Esophagus squamous epithelium (tissue), 5 donors: ENCODE results near the gene ADCY5. TPM values are rescaled to one million over a fixed set of nuclear protein-coding genes. Genes with fewer than 3 reads are reported as not detected.

Experiments
- DNase-seq: peaks from one replicate; lab custom pipeline; 2025; lab: John Stamatoyannopoulos, UW
- H3K27ac ChIP-seq, 4 donors: fragments of 200-600 bp; sonication (generic); one replicate each; pipeline ENCODE4 v1.5.1; 2016 to 2019; ENCODE audit warnings: mild to moderate bottlenecking in 1 of 4
- H3K27me3 ChIP-seq, 4 donors: fragments of 200-600 bp; sonication (generic); 1 replicate in 3 of 4; 2 replicates in 1 of 4; pipeline versions ENCODE4 v1.5.1 to v1.6.0; 2017 to 2021; ENCODE audit warnings: antibody characterized with exemption in 1 of 4
- H3K36me3 ChIP-seq, 3 donors: fragments of 200-600 bp; sonication (generic); one replicate each; pipeline ENCODE4 v1.5.1; 2016 to 2019
- H3K4me1 ChIP-seq, 3 donors: fragments of 200-600 bp; sonication (generic); one replicate each; pipeline ENCODE4 v1.5.1; 2017 to 2019
- H3K4me3 ChIP-seq, 4 donors: fragments of 200-600 bp; sonication (generic); 1 replicate in 3 of 4; 2 replicates in 1 of 4; pipeline ENCODE4 v1.5.1; 2016 to 2019; ENCODE audit warnings: mild to moderate bottlenecking in 2 of 4, moderate library complexity in 1 of 4
- H3K9me3 ChIP-seq, 3 donors: fragments of 200-600 bp; sonication (generic); one replicate each; pipeline ENCODE4 v1.5.1; 2016 to 2019
- CTCF ChIP-seq, 6 experiments: fragments of 450-650 bp in 4 of 6; fragments of 200-600 bp in 2 of 6; sonication (generic) in 2 of 6; IDR thresholded peaks; one replicate each; pipeline ENCODE4 v1.5.1; 2016 to 2019; ENCODE audit warnings: antibody characterized with exemption in 6 of 6, mild to moderate bottlenecking in 4 of 6, moderate library complexity in 4 of 6
- POLR2A ChIP-seq, 4 donors: fragments of 450-650 bp; IDR thresholded peaks; one replicate each; pipeline ENCODE4 v1.6.1; 2017; ENCODE audit warnings: antibody characterized with exemption in 4 of 4, mild to moderate bottlenecking in 4 of 4, moderate library complexity in 3 of 4
- WGBS, 2 donors: methylation state at CpG; one replicate each; pipeline ENCODE4 v1.1.5; 2018; 5-methylcytosine and 5-hydroxymethylcytosine counted together
- intact Hi-C: fragments of 100-400 bp; cut with DNase I; formaldehyde crosslinking; loops from one replicate; pipeline ENCODE4 v1.15.0; 2022
- total RNA-seq, 4 donors: library from RNA; depleted of rRNA; stranded (reverse); fragments of >200 nt; gene quantifications; one replicate each; pipeline ENCODE4 v1.1.0, GENCODE V29; 2016
- donor health status: DM: yes; HTN: yes; CAD: no.

ADCY5 gene
- total RNA-seq, 4 donors from 2014 or later = 0.72 to 17.4 (median 5.3) TPM

- Histone ChIP-seq H3K27me3 (no peaks in the 10 kb centered on the region), H3K36me3 (peaks cover 0 to 36% (median 0%) of the 10 kb centered on the region in 3 donors), H3K4me1 (no peaks in the 10 kb centered on the region), H3K9me3 (no peaks in the 10 kb centered on the region), H3K27ac (no peak overlapping the region), H3K4me3 (no peak overlapping the region)
- intact Hi-C loops = no loop called here
- 94 to 99% methylated on average over 3 of the region's 3 CpGs for WGBS, 2 donors
- TF ChIP-seq CTCF (IDR thresholded peaks at IDR 0.05) (no peak), POLR2A (IDR thresholded peaks at IDR 0.05) (no peak)
- no peak for DNase-seq
Measured at GRCh38 chr3:123236902-123237301, 212.0 kb downstream of the ADCY5 start.

Other genes with a start within 250 kb of the ADCY5 start
- 10 to 100 TPM; 20.6 to 36.4 (median 28.0) TPM for gene SEC22A, start 247.1 kb downstream of the ADCY5 start, total RNA-seq
- gene HACD2, start 136.0 kb upstream of the ADCY5 start, total RNA-seq = 10 to 100 TPM; 28.4 to 46.6 (median 34.9) TPM